NB4 (cell line): Measurements from ENCODE around the gene NRM.

ENCODE experiments used
- CTCF ChIP-seq: IDR thresholded peaks from one replicate; pipeline ENCODE4 v1.5.1; 2012; ENCODE audit warnings: low read depth, low read length
- MAX ChIP-seq: IDR thresholded peaks from 2 replicates; pipeline ENCODE4 v1.6.1; 2011; ENCODE audit warnings: low read depth, low read length

- TF ChIP-seq MAX (no peak), CTCF (no peak)
Observed at GRCh38 chr6:30732237-30732943, 41.6 kb upstream of the NRM start.
